Astrocyte of the cerebellum (primary cell): Measurements from ENCODE around the gene RARRES1.

Experiments used
- DNase-seq: peaks from one replicate; pipeline ENCODE4 v3.0.0-alpha.2; 2011; ENCODE audit warnings: low read depth
- H3K4me3 ChIP-seq: 2 replicates; pipeline ENCODE4 v1.5.1; 2011; ENCODE audit warnings: mild to moderate bottlenecking, low read depth, low read length, moderate library complexity
- CTCF ChIP-seq: IDR thresholded peaks from 2 replicates; pipeline ENCODE4 v1.5.1; 2012; ENCODE audit warnings: low read length, low read depth, moderate library complexity, mild to moderate bottlenecking; ENCODE audit errors: missing control alignments
- in situ Hi-C: cut with HindIII; loops from 2 replicates; pipeline ENCODE4 v1.10.0; 2017; ENCODE audit warnings: low sequenced_read_pairs

Gene RARRES1

GRCh38 chr3:158775426-158776410, 43.5 kb upstream of the RARRES1 start:
- TF ChIP-seq CTCF, result no peak
- no peak for DNase-seq

GRCh38 chr3:158774965-158775364, 42.7 kb upstream of the RARRES1 start:
- DNase-seq, result no peak
- TF ChIP-seq CTCF, result no peak
- H3K4me3 ChIP-seq, result no peak overlapping the region
- in situ Hi-C loops, result loop anchor here (25.0 kb wide), 1 partner anchor 238 kb away; no protein-coding TSS in a partner anchor

More at GRCh38 chr3:158775426-158776410, 43.5 kb upstream of the RARRES1 start:
- H3K4me3 ChIP-seq, result no peak overlapping the region
- in situ Hi-C loops, result loop anchor here (25.0 kb wide), 1 partner anchor 238 kb away; no protein-coding TSS in a partner anchor

GRCh38 chr3:158773845-158774830, 41.9 kb upstream of the RARRES1 start:
- H3K4me3 ChIP-seq, result no peak overlapping the region
- TF ChIP-seq CTCF, result no peak
- in situ Hi-C loops, result no loop called here
- DNase-seq, result no peak

GRCh38 chr3:158773166-158773565, 40.9 kb upstream of the RARRES1 start:
- H3K4me3 ChIP-seq, result no peak overlapping the region
- in situ Hi-C loops, result no loop called here

DNA sequence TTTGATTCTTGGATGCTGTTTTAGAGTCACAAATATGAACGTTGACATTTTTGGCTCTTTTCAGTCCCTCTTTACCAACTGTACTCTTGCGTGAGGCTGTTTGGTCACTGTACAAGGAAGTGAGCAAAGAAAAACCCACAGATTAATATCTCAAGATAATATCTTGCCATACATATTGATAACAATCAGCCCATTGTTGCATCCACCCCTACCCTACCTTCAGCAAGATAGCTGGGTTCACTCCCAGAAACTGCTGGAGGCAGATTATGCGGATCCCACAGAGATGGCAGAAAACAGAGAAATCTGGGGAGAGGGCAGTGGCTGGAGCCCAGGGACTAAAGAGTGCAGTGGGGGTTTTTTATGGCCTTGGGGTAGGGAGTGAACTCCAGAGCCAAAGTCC, 39.7 kb upstream of the RARRES1 start:
- DNase-seq, result no peak
- no peak for TF ChIP-seq CTCF
- no peak overlapping the region for H3K4me3 ChIP-seq
- in situ Hi-C loops, result no loop called here

More at GRCh38 chr3:158773166-158773565, 40.9 kb upstream of the RARRES1 start:
- no peak for TF ChIP-seq CTCF
- DNase-seq, result no peak

GRCh38 chr3:158771577-158771976, 39.3 kb upstream of the RARRES1 start:
- in situ Hi-C loops, result no loop called here

More at GRCh38 chr3:158771577-158771976, 39.3 kb upstream of the RARRES1 start:
- no peak for DNase-seq
- no peak for TF ChIP-seq CTCF
- no peak overlapping the region for H3K4me3 ChIP-seq
